WI38 (cell line): ENCODE data around the gene FRMD4A.

Experiments
- H3K4me3 ChIP-seq: 2 replicates; pipeline ENCODE4 v1.5.1; 2011; ENCODE audit warnings: low read depth, mild to moderate bottlenecking, control low read depth, low read length
- CTCF ChIP-seq: IDR thresholded peaks from 2 replicates; pipeline ENCODE4 v1.5.1; 2012; ENCODE audit warnings: low read depth, mild to moderate bottlenecking, control low read depth, low read length

The FRMD4A gene

GRCh38 chr10:13741438-13741837 lies 589.3 kb downstream of the FRMD4A start:
- TF ChIP-seq CTCF: no peak
- no peak overlapping the region for H3K4me3 ChIP-seq

GRCh38 chr10:13740461-13740860 lies 590.3 kb downstream of the FRMD4A start:
- TF ChIP-seq CTCF: no peak

GRCh38 chr10:13739183-13739582 lies 591.5 kb downstream of the FRMD4A start:
- no peak for TF ChIP-seq CTCF

More at GRCh38 chr10:13740461-13740860, 590.3 kb downstream of the FRMD4A start:
- no peak overlapping the region for H3K4me3 ChIP-seq

GRCh38 chr10:13736506-13736905 lies 594.2 kb downstream of the FRMD4A start:
- no peak for TF ChIP-seq CTCF
- H3K4me3 ChIP-seq: no peak overlapping the region

More at GRCh38 chr10:13739183-13739582, 591.5 kb downstream of the FRMD4A start:
- no peak overlapping the region for H3K4me3 ChIP-seq

- TF ChIP-seq CTCF: no peak
- no peak overlapping the region for H3K4me3 ChIP-seq
These were observed 596.6 kb downstream of the FRMD4A start for GRCh38 chr10:13734151-13734550.

- TF ChIP-seq CTCF: no peak
- H3K4me3 ChIP-seq: no peak overlapping the region
These were observed 597.7 kb downstream of the FRMD4A start for GRCh38 chr10:13733071-13733470.

- TF ChIP-seq CTCF: no peak
These were observed 598.3 kb downstream of the FRMD4A start for GRCh38 chr10:13732465-13732881.

More at GRCh38 chr10:13732465-13732881, 598.3 kb downstream of the FRMD4A start:
- H3K4me3 ChIP-seq: no peak overlapping the region
